Esophagus squamous epithelium (tissue), 5 donors: ENCODE measurements around the gene OR7D4. TPM values are rescaled to one million over a fixed set of nuclear protein-coding genes. Genes with fewer than 3 reads are reported as not detected.

ENCODE experiments used
- DNase-seq: peaks from one replicate; lab custom pipeline; 2025; lab: John Stamatoyannopoulos, UW
- H3K27ac ChIP-seq, 4 donors: fragments of 200-600 bp; sonication (generic); one replicate each; pipeline ENCODE4 v1.5.1; 2016 to 2019; ENCODE audit warnings: mild to moderate bottlenecking in 1 of 4
- H3K27me3 ChIP-seq, 4 donors: fragments of 200-600 bp; sonication (generic); 1 replicate in 3 of 4; 2 replicates in 1 of 4; pipeline versions ENCODE4 v1.5.1 to v1.6.0; 2017 to 2021; ENCODE audit warnings: antibody characterized with exemption in 1 of 4
- H3K36me3 ChIP-seq, 3 donors: fragments of 200-600 bp; sonication (generic); one replicate each; pipeline ENCODE4 v1.5.1; 2016 to 2019
- H3K4me1 ChIP-seq, 3 donors: fragments of 200-600 bp; sonication (generic); one replicate each; pipeline ENCODE4 v1.5.1; 2017 to 2019
- H3K4me3 ChIP-seq, 4 donors: fragments of 200-600 bp; sonication (generic); 1 replicate in 3 of 4; 2 replicates in 1 of 4; pipeline ENCODE4 v1.5.1; 2016 to 2019; ENCODE audit warnings: mild to moderate bottlenecking in 2 of 4, moderate library complexity in 1 of 4
- H3K9me3 ChIP-seq, 3 donors: fragments of 200-600 bp; sonication (generic); one replicate each; pipeline ENCODE4 v1.5.1; 2016 to 2019
- POLR2A ChIP-seq, 4 donors: fragments of 450-650 bp; IDR thresholded peaks; one replicate each; pipeline ENCODE4 v1.6.1; 2017; ENCODE audit warnings: antibody characterized with exemption in 4 of 4, mild to moderate bottlenecking in 4 of 4, moderate library complexity in 3 of 4
- WGBS, 2 donors: methylation state at CpG; one replicate each; pipeline ENCODE4 v1.1.5; 2018; 5-methylcytosine and 5-hydroxymethylcytosine counted together
- intact Hi-C: fragments of 100-400 bp; cut with DNase I; formaldehyde crosslinking; loops from one replicate; pipeline ENCODE4 v1.15.0; 2022
- total RNA-seq, 4 donors: library from RNA; depleted of rRNA; stranded (reverse); fragments of >200 nt; gene quantifications; one replicate each; pipeline ENCODE4 v1.1.0, GENCODE V29; 2016
- TF ChIP-seq, protein P1 (sequence below), 6 experiments: fragments of 450-650 bp in 4 of 6; fragments of 200-600 bp in 2 of 6; sonication (generic) in 2 of 6; IDR thresholded peaks; one replicate each; pipeline ENCODE4 v1.5.1; 2016 to 2019; ENCODE audit warnings: antibody characterized with exemption in 6 of 6, mild to moderate bottlenecking in 4 of 6, moderate library complexity in 4 of 6
- donor health status: DM: yes; HTN: yes; CAD: no.

Gene OR7D4
- total RNA-seq, 4 donors from 2014 or later = not detected

- H3K9me3 ChIP-seq = no peaks in the 10 kb centered on the region
- WGBS, 2 donors = 72 to 75% methylated on average over 7 of the region's 7 CpGs
- H3K4me3 ChIP-seq = no peak overlapping the region
- intact Hi-C loops = no loop called here
- no peaks in the 10 kb centered on the region for H3K4me1 ChIP-seq
- H3K27me3 ChIP-seq = peaks cover 0 to 3% (median 0%) of the 10 kb centered on the region in 4 donors
- no peak for TF ChIP-seq POLR2A (IDR thresholded peaks at IDR 0.05)
- TF ChIP-seq, protein P1, sequence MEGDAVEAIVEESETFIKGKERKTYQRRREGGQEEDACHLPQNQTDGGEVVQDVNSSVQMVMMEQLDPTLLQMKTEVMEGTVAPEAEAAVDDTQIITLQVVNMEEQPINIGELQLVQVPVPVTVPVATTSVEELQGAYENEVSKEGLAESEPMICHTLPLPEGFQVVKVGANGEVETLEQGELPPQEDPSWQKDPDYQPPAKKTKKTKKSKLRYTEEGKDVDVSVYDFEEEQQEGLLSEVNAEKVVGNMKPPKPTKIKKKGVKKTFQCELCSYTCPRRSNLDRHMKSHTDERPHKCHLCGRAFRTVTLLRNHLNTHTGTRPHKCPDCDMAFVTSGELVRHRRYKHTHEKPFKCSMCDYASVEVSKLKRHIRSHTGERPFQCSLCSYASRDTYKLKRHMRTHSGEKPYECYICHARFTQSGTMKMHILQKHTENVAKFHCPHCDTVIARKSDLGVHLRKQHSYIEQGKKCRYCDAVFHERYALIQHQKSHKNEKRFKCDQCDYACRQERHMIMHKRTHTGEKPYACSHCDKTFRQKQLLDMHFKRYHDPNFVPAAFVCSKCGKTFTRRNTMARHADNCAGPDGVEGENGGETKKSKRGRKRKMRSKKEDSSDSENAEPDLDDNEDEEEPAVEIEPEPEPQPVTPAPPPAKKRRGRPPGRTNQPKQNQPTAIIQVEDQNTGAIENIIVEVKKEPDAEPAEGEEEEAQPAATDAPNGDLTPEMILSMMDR (IDR thresholded peaks at IDR 0.05) = no peak
- H3K36me3 ChIP-seq = no peaks in the 10 kb centered on the region
- no peak for DNase-seq
- H3K27ac ChIP-seq = no peak overlapping the region
Observed at GRCh38 chr19:9189535-9189934, 29.9 kb downstream of the OR7D4 start.

GRCh38 chr19:9187191-9187590 lies 32.2 kb downstream of the OR7D4 start:
- no peaks in the 10 kb centered on the region for H3K9me3 ChIP-seq
- intact Hi-C loops = no loop called here
- no peak overlapping the region for H3K27ac ChIP-seq
- H3K36me3 ChIP-seq = no peaks in the 10 kb centered on the region
- H3K4me3 ChIP-seq = no peak overlapping the region
- H3K27me3 ChIP-seq = peaks cover 0 to 3% (median 0%) of the 10 kb centered on the region in 4 donors
- no peaks in the 10 kb centered on the region for H3K4me1 ChIP-seq
- WGBS, 2 donors = 75 to 86% methylated on average over 6 of the region's 6 CpGs
- DNase-seq = no peak
- TF ChIP-seq POLR2A (IDR thresholded peaks at IDR 0.05) = no peak
- TF ChIP-seq, protein P1 (IDR thresholded peaks at IDR 0.05) = no peak

- no peak for TF ChIP-seq POLR2A (IDR thresholded peaks at IDR 0.05)
- TF ChIP-seq, protein P1 (IDR thresholded peaks at IDR 0.05) = no peak
- WGBS, 2 donors = 95% methylated on average over 15 of the region's 17 CpGs
- no peak for DNase-seq
- Histone ChIP-seq H3K27ac (no peak overlapping the region), H3K4me3 (no peak overlapping the region), H3K36me3 (no peaks in the 10 kb centered on the region), H3K9me3 (no peaks in the 10 kb centered on the region), H3K27me3 (no peaks in the 10 kb centered on the region), H3K4me1 (no peaks in the 10 kb centered on the region)
- intact Hi-C loops = no loop called here
Observed at GRCh38 chr19:9183000-9183399, 36.4 kb downstream of the OR7D4 start.

GRCh38 chr19:9178901-9179300 lies 40.5 kb downstream of the OR7D4 start, which contains the start of gene OR7D2:
Gene OR7D2 (plus strand): TSS chr19:9178979. CDS start chr19:9185782, 6,803 bp downstream.
- Histone ChIP-seq H3K27me3 (no peaks in the 10 kb centered on the region), H3K4me1 (no peaks in the 10 kb centered on the region), H3K27ac (no peak within 1 kb of the TSS), H3K36me3 (no peaks in the 10 kb centered on the region), H3K4me3 (no peak within 1 kb of the TSS), H3K9me3 (peaks cover 0 to 5% (median 0%) of the 10 kb centered on the region in 3 donors)
- TF ChIP-seq POLR2A (IDR thresholded peaks at IDR 0.05) = no peak
- TF ChIP-seq, protein P1 (IDR thresholded peaks at IDR 0.05) = no peak
- intact Hi-C loops = no loop called here
- 55 to 58% methylated on average over 4 of the region's 4 CpGs for WGBS, 2 donors
- no peak for DNase-seq

DNA sequence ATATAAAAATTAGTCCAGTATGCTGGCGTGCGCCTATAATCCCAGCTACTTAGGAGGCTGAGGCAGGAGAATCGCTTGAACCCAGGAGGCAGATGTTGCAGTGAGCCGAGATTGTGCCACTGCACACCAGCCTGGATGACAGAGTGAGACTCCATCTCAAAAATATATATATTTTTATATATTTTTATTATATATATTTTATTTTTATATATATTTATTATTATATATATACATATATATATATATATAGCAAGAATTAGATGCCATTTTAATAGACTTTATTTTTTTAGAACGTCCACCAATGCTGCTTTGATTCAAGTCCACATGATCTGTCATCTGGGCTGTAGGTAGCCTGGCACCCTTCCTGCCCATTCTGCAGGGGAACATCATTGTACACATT lies 44.1 kb downstream of the OR7D4 start:
- no peaks in the 10 kb centered on the region for H3K27me3 ChIP-seq
- DNase-seq = no peak
- TF ChIP-seq, protein P1 (IDR thresholded peaks at IDR 0.05) = no peak
- no peak for TF ChIP-seq POLR2A (IDR thresholded peaks at IDR 0.05)
- peaks cover 0 to 8% (median 0%) of the 10 kb centered on the region in 3 donors for H3K9me3 ChIP-seq
- no peaks in the 10 kb centered on the region for H3K36me3 ChIP-seq
- WGBS, 2 donors = 92 to 93% methylated on average over 5 of the region's 5 CpGs
- no peaks in the 10 kb centered on the region for H3K4me1 ChIP-seq
- H3K4me3 ChIP-seq = no peak overlapping the region
- H3K27ac ChIP-seq = no peak overlapping the region
- intact Hi-C loops = no loop called here
